GM06990 (cell line): Measurements from ENCODE around the gene PODNL1.
"Not testable (repeated sequence)": the region's sequence is repeated elsewhere in the genome, so short reads cannot be mapped to it uniquely, and the experiment has no call there.

Experiments
- DNase-seq: peaks from one replicate; pipeline ENCODE4 v3.0.0-alpha.2; 2011; ENCODE audit not compliant: insufficient read length; ENCODE audit errors: extremely low read depth
- H3K27me3 ChIP-seq: replicated peaks from 2 replicates; pipeline ENCODE4 v1.6.0; 2011; ENCODE audit warnings: low read length; ENCODE audit not compliant: control insufficient read depth, insufficient read depth
- H3K36me3 ChIP-seq: 2 replicates; pipeline ENCODE4 v1.5.1; 2011; ENCODE audit warnings: low read length; ENCODE audit not compliant: control insufficient read depth, insufficient read depth
- H3K4me3 ChIP-seq: replicated peaks from 2 replicates; pipeline ENCODE4 v1.5.1; 2011; ENCODE audit warnings: low read depth, mild to moderate bottlenecking, control low read depth, low read length
- CTCF ChIP-seq: IDR thresholded peaks from 2 replicates; pipeline ENCODE4 v1.5.1; 2011; ENCODE audit warnings: low read length, control low read depth, mild to moderate bottlenecking, inconsistent platforms; ENCODE audit not compliant: insufficient read depth, poor library complexity, severe bottlenecking

Gene PODNL1

GRCh38 chr19:13977803-13978202, 39.6 kb upstream of the PODNL1 start:
- Histone ChIP-seq H3K27me3 (no peaks in the 10 kb centered on the region), H3K4me3 (no peak overlapping the region), H3K36me3 (no peaks in the 10 kb centered on the region; the same call in none of the 2 replicates)
- DNase-seq: no peak
- TF ChIP-seq CTCF: no peak

GRCh38 chr19:13976446-13976845, 38.2 kb upstream of the PODNL1 start:
- no peaks in the 10 kb centered on the region for H3K27me3 ChIP-seq
- H3K4me3 ChIP-seq: no peak overlapping the region
- no peak for DNase-seq
- TF ChIP-seq CTCF: no peak
- no peaks in the 10 kb centered on the region; the same call in none of the 2 replicates for H3K36me3 ChIP-seq

GRCh38 chr19:13975870-13976269, 37.7 kb upstream of the PODNL1 start:
- H3K36me3 ChIP-seq: no peaks in the 10 kb centered on the region; the same call in none of the 2 replicates
- H3K27me3 ChIP-seq: no peaks in the 10 kb centered on the region
- H3K4me3 ChIP-seq: no peak overlapping the region
- TF ChIP-seq CTCF: no peak
- no peak for DNase-seq

- DNase-seq: no peak
- Histone ChIP-seq H3K4me3 (no peak overlapping the region), H3K27me3 (no peaks in the 10 kb centered on the region), H3K36me3 (no peaks in the 10 kb centered on the region; the same call in none of the 2 replicates)
- no peak for TF ChIP-seq CTCF
Measured at GRCh38 chr19:13974073-13974472, 35.9 kb upstream of the PODNL1 start.

GRCh38 chr19:13973479-13973878, 35.3 kb upstream of the PODNL1 start:
- H3K36me3 ChIP-seq, H3K4me3 ChIP-seq, DNase-seq, H3K27me3 ChIP-seq: not testable (repeated sequence)

- DNase-seq: no peak
- Histone ChIP-seq H3K27me3 (no peaks in the 10 kb centered on the region), H3K4me3 (no peak overlapping the region), H3K36me3 (no peaks in the 10 kb centered on the region; the same call in none of the 2 replicates)
- TF ChIP-seq CTCF: no peak
Measured at GRCh38 chr19:13972368-13973155, 34.3 kb upstream of the PODNL1 start.

- H3K4me3 ChIP-seq, DNase-seq, H3K36me3 ChIP-seq, H3K27me3 ChIP-seq: not testable (repeated sequence)
Measured at GRCh38 chr19:13971868-13972267, 33.7 kb upstream of the PODNL1 start.
